Neural progenitor cell (in vitro differentiated cells): ENCODE measurements around the gene RGSL1. TPM values are rescaled to one million over a fixed set of nuclear protein-coding genes. Genes with fewer than 3 reads are reported as not detected.

ENCODE experiments used
- DNase-seq: peaks from one replicate; pipeline ENCODE4 v3.0.0-alpha.2; 2016; ENCODE audit warnings: low spot score
- H2AFZ ChIP-seq: fragments of 200-600 bp; sonication (generic); replicated peaks from 2 replicates; pipeline ENCODE4 v1.6.1; 2016; ENCODE audit warnings: antibody characterized with exemption
- H3F3A ChIP-seq: fragments of 200-600 bp; sonication (generic); 2 replicates; pipeline ENCODE4 v1.6.1; 2016; ENCODE audit warnings: antibody characterized with exemption, low read depth
- H3K27ac ChIP-seq: fragments of 200-600 bp; sonication (generic); 2 replicates; pipeline ENCODE4 v1.5.1; 2016; ENCODE audit warnings: mild to moderate bottlenecking
- H3K27me3 ChIP-seq: fragments of 200-600 bp; sonication (generic); 2 replicates; pipeline ENCODE4 v1.6.1; 2016; ENCODE audit warnings: mild to moderate bottlenecking, moderate library complexity
- H3K36me3 ChIP-seq: fragments of 200-600 bp; sonication (generic); 2 replicates; pipeline ENCODE4 v1.5.1; 2016
- H3K4me1 ChIP-seq: fragments of 200-600 bp; sonication (generic); 2 replicates; pipeline ENCODE4 v1.6.1; 2016; ENCODE audit warnings: mixed run types
- H3K4me2 ChIP-seq: fragments of 200-600 bp; sonication (generic); 2 replicates; pipeline ENCODE4 v1.6.1; 2016
- H3K4me3 ChIP-seq: fragments of 200-600 bp; sonication (generic); 2 replicates; pipeline ENCODE4 v1.5.1; 2016
- H3K79me2 ChIP-seq: fragments of 200-600 bp; sonication (generic); 2 replicates; pipeline ENCODE4 v1.6.1; 2016; ENCODE audit warnings: low read depth
- H3K9ac ChIP-seq: fragments of 200-600 bp; sonication (generic); 2 replicates; pipeline ENCODE4 v1.6.1; 2016
- H3K9me3 ChIP-seq: fragments of 200-600 bp; sonication (generic); 2 replicates; pipeline ENCODE4 v1.5.1; 2016; ENCODE audit warnings: low read depth
- H4K20me1 ChIP-seq: fragments of 200-600 bp; sonication (generic); 2 replicates; pipeline ENCODE4 v1.6.1; 2016; ENCODE audit warnings: low read depth
- H3K27ac Mint-ChIP-seq: 3 replicates; pipeline ENCODE4 v1.8.0; 2021; ENCODE audit warnings: mixed read lengths
- H3K27me3 Mint-ChIP-seq: 2 replicates; pipeline ENCODE4 v1.8.0; 2022; ENCODE audit warnings: low read depth, mild to moderate bottlenecking, inconsistent platforms, moderate library complexity, mixed read lengths; ENCODE audit not compliant: insufficient read depth
- H3K36me3 Mint-ChIP-seq: 3 replicates; pipeline ENCODE4 v1.8.0; 2021; ENCODE audit warnings: mixed read lengths
- H3K4me1 Mint-ChIP-seq: 3 replicates; pipeline ENCODE4 v1.8.0; 2021; ENCODE audit warnings: mixed read lengths
- H3K4me3 Mint-ChIP-seq: 3 replicates; pipeline ENCODE4 v1.8.0; 2021; ENCODE audit warnings: mild to moderate bottlenecking, moderate library complexity, mixed read lengths
- H3K9me3 Mint-ChIP-seq: 3 replicates; pipeline ENCODE4 v1.8.0; 2020; ENCODE audit warnings: mixed read lengths
- EZH2 ChIP-seq: fragments of 200-600 bp; sonication (generic); IDR thresholded peaks from 2 replicates; pipeline ENCODE4 v1.6.1; 2017; ENCODE audit warnings: antibody characterized with exemption, mild to moderate bottlenecking, moderate library complexity
- EZH2phosphoT487 ChIP-seq: fragments of 200-600 bp; sonication (generic); IDR thresholded peaks from 2 replicates; pipeline ENCODE4 v1.6.1; 2017; ENCODE audit warnings: antibody characterized with exemption
- small RNA-seq: library from RNA; depleted of rRNA; stranded (forward); fragments of <200 nt; gene quantifications from one replicate; pipeline ENCODE3, GENCODE V24; 2015
- total RNA-seq: library from RNA; depleted of rRNA; stranded (reverse); fragments of >200 nt; gene quantifications from 2 replicates; pipeline ENCODE4 v1.2.3, GENCODE V29; 2015; ENCODE audit warnings: low replicate concordance
- TF ChIP-seq, protein P1 (sequence below): fragments of 200-600 bp; sonication (generic); IDR thresholded peaks from 2 replicates; pipeline ENCODE4 v1.5.1; 2017; ENCODE audit warnings: antibody characterized with exemption, mild to moderate bottlenecking

The RGSL1 gene
- total RNA-seq, 1 donor from 2014 or later: not detected

- peaks cover 24% of the 10 kb centered on the region for H3F3A ChIP-seq
- no peaks in the 10 kb centered on the region for H3K9me3 ChIP-seq
- no peak overlapping the region for H2AFZ ChIP-seq
- H3K27me3 Mint-ChIP-seq: peaks cover 33% of the 10 kb centered on the region
- H3K9ac ChIP-seq: no peak overlapping the region
- no peak overlapping the region for H3K4me3 ChIP-seq
- no peaks in the 10 kb centered on the region for H4K20me1 ChIP-seq
- DNase-seq: no peak
- H3K79me2 ChIP-seq: no peaks in the 10 kb centered on the region
- H3K4me3 Mint-ChIP-seq: no peak overlapping the region
- TF ChIP-seq, protein P1, sequence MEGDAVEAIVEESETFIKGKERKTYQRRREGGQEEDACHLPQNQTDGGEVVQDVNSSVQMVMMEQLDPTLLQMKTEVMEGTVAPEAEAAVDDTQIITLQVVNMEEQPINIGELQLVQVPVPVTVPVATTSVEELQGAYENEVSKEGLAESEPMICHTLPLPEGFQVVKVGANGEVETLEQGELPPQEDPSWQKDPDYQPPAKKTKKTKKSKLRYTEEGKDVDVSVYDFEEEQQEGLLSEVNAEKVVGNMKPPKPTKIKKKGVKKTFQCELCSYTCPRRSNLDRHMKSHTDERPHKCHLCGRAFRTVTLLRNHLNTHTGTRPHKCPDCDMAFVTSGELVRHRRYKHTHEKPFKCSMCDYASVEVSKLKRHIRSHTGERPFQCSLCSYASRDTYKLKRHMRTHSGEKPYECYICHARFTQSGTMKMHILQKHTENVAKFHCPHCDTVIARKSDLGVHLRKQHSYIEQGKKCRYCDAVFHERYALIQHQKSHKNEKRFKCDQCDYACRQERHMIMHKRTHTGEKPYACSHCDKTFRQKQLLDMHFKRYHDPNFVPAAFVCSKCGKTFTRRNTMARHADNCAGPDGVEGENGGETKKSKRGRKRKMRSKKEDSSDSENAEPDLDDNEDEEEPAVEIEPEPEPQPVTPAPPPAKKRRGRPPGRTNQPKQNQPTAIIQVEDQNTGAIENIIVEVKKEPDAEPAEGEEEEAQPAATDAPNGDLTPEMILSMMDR: no peak
- no peak for TF ChIP-seq EZH2
- TF ChIP-seq EZH2phosphoT487: no peak
- peaks cover 35% of the 10 kb centered on the region for H3K27me3 ChIP-seq
- no peaks in the 10 kb centered on the region for H3K9me3 Mint-ChIP-seq
- H3K36me3 Mint-ChIP-seq: no peaks in the 10 kb centered on the region
- no peak overlapping the region for H3K4me2 ChIP-seq
- no peak overlapping the region for H3K27ac ChIP-seq
- H3K27ac Mint-ChIP-seq: no peak overlapping the region
- no peaks in the 10 kb centered on the region for H3K36me3 ChIP-seq
- H3K4me1 Mint-ChIP-seq: peaks cover 75% of the 10 kb centered on the region
- peaks cover 47% of the 10 kb centered on the region for H3K4me1 ChIP-seq
These were observed 159.1 kb downstream of the RGSL1 start for GRCh38 chr1:182608845-182609610.

Small RNA genes within 50 kb of the gene (small RNA-seq; reads per million reads assigned to genes)
- not detected for gene RF00017

Other genes with a start within 250 kb of the RGSL1 start
- gene GLUL, start 58.4 kb upstream of the RGSL1 start, total RNA-seq: 428 and 695 TPM in 2 replicates
- gene TEDDM1, start 49.5 kb upstream of the RGSL1 start, total RNA-seq: not detected in 2 replicates
- gene RNASEL, start 139.1 kb downstream of the RGSL1 start, total RNA-seq: 3.6 and 6.2 TPM in 2 replicates
- 12.5 and 16.4 TPM in 2 replicates for gene RGS16, start 154.2 kb downstream of the RGSL1 start, total RNA-seq
- 0.87 and 0.99 TPM in 2 replicates for gene RGS8, start 234.4 kb downstream of the RGSL1 start, total RNA-seq